NK-92 (cell line): ENCODE measurements around the gene CLK3.
A peak's percentile ranks its signal among the peaks of the same experiment; 100 is the strongest.
"Not testable (repeated sequence)": the region's sequence is repeated elsewhere in the genome, so short reads cannot be mapped to it uniquely, and the experiment has no call there.

ENCODE experiments used
- DNase-seq: peaks from one replicate; lab custom pipeline; 2025; ENCODE audit not compliant: unreplicated experiment; lab: John Stamatoyannopoulos, UW

CLK3 gene

DNA sequence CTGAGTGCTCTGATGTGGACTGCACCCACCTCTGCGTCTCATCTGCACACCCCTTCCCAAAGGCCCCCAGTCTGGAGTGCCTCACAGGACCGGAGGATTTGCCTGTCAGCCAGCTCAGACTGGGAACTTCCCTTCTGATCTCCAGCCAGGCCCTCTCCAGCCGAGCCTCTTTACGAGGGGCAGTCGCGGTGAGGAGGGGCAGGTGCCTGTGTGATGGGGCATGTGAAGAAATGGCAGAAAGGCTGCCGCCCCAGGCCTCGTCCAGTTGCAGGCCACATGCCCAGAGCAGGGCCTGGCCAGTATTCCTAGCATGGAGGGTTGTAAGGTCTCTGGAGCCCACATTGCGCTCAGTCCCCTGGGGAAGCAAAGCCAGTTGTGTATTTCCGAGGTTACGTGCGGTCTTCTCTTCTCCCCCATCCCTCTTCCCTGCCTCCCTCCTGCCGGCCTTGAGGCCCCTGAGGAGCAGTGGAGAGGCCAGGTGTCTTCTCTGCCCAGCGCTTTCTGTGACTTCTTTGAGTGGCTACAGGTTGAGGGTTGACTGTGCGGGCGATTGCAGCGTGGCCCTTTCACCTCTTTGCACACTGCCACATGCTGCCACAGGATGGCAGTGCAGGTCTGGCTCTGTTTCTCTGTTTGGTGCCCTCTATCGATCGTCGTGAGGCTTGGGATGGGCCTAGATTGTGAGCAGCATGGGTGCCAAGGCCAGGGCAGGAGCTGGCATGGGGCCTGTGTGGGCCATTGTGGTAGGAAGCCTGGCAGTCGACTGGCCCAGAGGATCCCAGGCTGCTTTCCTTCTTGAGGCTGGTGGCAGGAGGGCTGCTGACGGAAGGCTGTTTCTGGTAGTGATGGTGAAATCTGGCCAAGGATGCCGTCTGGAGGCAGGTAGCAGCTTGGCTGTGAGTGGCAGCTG is 5.3 kb downstream of the CLK3 start:
- DNase-seq = no peak

GRCh38 chr15:74621546-74621920 is 5.9 kb downstream of the CLK3 start:
- DNase-seq = no peak

DNA sequence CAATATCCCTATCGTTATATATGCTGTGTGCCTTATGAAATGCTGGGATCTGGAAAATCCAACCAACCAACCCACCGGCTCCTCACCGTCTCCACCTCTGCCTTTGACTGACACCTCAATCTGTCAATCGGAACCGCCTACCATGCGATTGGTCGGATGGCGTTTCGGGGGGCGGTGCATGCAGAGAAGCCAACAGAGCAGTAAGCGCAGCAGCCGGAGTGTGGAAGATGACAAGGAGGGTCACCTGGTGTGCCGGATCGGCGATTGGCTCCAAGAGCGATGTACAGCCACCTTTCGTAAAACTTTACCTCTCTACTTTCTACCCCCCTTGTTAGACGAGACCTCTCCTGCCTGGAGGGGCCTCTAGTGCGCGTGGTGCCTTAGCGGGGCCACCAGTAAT is 6.3 kb downstream of the CLK3 start:
- DNase-seq = no peak

DNA sequence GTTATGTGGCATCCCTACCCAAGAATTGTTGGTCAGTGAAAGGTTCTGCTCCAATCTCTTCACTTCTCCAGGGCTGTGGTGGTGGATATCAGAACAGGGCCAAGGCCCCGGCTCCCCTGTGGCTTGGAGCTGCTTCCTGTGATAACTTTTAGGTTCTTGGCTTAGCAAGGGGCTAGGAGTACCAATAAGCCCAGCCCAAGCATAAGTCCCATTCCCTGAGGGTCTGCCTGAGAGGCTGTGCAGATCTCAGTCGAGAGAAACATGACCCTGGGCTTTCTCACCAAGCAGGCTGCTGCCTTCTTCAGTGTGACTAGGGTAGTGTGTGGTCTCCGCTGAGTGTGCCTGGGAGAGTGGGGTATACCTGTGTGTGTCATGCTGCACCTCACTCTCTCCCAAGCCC is 7.1 kb downstream of the CLK3 start:
- DNase-seq = no peak

- no peak for DNase-seq
These were observed 8.5 kb downstream of the CLK3 start for GRCh38 chr15:74624020-74624602.

- no peak for DNase-seq
These were observed 10.1 kb downstream of the CLK3 start for GRCh38 chr15:74625693-74626092.

DNA sequence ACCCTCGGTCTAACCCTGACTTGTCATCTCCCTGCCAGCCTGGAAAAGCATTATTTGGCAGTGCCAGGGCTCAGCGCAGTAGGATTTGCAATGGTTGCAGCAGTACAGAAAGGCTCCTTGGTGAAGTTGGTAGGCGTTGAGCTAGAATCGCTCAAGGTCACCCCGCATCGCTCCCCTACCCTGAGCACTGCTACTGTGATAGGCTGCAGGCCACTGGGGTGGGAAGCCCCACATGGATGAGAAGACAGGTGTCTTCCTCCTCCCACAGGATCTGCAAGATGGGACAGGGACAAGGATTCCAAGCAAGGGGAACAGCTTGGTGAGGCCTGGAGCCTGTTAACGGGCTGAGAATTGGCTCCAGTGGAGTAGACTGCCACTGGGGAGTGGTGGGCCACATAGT is 10.7 kb downstream of the CLK3 start:
- no peak for DNase-seq

- no peak for DNase-seq
These were observed 11.4 kb downstream of the CLK3 start for GRCh38 chr15:74626752-74627692.

DNA sequence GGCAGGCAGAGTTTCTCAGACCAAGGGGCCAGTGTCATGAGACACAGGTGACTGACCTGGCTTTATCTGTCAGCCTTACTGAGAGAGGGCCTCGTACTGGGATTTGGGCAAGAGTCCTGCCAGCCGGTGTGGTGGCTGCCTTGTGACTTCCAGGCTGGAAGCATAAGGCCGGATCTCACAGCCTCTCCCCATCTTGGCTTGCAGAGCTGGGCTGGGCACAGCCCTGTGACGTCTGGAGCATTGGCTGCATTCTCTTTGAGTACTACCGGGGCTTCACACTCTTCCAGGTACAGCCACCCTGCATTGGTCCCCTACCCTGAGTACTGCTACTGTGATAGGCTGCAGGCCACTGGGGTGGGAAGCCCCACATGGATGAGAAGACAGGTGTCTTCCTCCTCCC is 12.1 kb downstream of the CLK3 start:
- DNase-seq = no peak

DNA sequence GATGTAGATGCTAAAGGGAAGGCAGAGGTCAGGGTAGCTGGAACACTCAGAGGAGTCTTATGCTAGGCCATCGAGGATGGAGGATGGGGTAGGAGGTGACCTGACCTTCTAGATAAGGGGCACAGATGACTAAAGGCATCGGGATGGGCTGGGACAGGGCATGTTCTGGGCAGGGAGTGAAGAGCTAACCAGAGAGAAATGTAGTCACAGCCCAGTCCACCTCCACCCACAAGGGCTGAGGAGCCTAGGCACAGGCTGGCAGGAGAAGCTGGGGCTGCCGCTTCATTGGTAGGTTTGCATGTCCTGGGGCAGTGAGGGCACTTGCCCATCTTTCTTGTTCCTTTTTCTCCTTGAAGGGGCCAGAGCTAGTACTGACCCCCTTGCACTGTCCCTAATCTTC is 12.6 kb downstream of the CLK3 start:
- no peak for DNase-seq

- DNase-seq = no peak
These were observed 13.3 kb downstream of the CLK3 start for GRCh38 chr15:74628949-74629348.

- not testable (repeated sequence) for DNase-seq
These were observed 14.1 kb downstream of the CLK3 start for GRCh38 chr15:74629696-74630095.

DNA sequence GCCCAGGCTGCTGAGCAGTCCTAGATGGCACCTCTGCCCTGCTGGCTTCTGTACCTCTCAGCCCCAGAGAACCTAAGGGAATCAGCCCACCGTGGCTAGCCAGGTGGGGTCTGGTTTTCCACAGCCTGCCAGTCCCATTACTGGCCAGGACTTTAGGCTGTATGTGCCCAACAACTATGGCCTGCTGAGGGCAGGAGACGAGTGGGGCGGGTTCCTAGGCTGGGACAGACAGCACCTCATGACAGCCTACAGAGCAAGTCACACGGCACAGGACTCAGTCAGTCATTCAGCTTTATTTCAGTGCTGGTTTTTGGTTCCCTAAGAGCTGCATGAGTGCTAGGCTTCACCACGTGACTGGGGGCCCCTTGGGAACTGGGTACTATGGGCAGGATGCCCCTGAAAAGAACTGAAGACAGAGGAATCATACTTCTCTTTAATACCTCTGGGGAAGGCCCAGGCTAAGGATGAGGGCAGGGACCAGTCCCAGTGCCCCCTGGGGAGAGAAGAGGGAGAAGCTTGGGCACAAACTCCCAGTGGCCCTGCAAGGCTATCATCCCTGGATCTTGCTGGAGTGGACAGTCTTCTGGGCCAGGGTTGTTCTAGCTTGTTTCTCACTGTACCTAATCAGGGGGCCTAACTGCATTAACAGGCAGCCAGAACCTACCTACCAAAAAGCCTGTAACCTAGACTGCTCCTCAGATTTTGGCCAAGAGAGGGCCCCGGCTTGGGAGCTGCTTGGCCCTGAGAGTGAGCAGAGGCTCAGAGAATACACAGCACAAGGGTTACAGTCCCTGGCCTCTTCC is 14.8 kb downstream of the CLK3 start:
- DNase-seq = no peak

DNA sequence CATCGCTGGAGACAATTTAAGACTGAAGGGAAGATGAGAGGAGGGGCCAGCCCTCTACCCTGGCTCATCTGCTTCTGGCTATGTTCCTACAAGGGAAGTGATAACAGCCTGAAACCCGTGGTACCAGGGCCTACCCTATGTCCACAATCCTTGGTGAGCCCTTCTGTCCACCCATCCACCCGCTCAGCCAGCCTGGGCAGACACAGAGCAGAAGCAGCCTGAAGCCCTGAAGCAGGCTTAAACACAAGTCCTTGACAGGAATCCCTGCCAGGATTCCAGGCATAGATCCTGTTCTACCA is 15.4 kb downstream of the CLK3 start:
- no peak for DNase-seq

- DNase-seq = no peak
These were observed 15.8 kb downstream of the CLK3 start for GRCh38 chr15:74631408-74631807.

- no peak for DNase-seq
These were observed 16.4 kb downstream of the CLK3 start for GRCh38 chr15:74631935-74632560.

- no peak for DNase-seq
These were observed 17.0 kb downstream of the CLK3 start for GRCh38 chr15:74632601-74633000.

DNA sequence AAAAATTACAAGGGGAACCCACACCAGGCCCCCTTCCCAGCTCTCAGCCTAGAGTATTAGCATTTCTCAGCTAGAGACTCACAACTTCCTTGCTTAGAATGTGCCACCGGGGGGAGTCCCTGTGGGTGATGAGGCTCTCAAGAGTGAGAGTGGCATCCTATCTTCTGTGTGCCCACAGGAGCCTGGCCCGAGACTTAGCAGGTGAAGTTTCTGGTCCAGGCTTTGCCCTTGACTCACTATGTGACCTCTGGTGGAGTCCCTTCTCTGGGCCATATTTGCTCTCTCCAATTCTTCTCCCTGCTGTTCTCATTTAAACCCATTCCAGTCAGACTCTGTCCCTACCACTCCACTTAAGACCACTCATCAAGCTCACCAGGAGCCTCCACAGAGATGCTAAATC is 18.1 kb downstream of the CLK3 start:
- no peak for DNase-seq

GRCh38 chr15:74635228-74635627 is 19.6 kb downstream of the CLK3 start:
- peak; percentile 10 for DNase-seq

DNA sequence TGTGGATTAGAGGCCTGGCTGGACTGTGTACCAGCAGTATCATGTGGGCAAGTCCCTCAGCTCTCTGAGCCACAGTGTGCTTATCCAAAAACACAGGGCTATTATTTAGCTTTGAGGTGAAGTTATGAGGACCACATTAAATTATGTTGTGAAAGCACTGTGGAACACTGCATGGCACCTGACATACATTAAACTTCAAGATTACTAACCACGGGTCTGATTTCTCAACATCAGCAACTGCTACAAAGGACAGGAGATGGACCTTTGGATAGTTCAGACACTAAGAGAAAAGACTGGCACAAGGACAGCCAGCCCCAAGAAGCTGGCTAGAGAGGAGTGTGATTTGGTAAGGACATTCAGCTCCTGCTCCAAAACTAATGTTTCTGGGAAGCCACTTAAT is 21.3 kb downstream of the CLK3 start:
- DNase-seq = no peak

- DNase-seq = no peak
These were observed 25.5 kb downstream of the CLK3 start for GRCh38 chr15:74641151-74641550.
